Muscle layer of duodenum (tissue), 2 donors: ENCODE results near the gene PIN4.

Experiments
- H3K27ac ChIP-seq: one replicate; pipeline ENCODE4 v1.7.0; 2013; ENCODE audit warnings: mild to moderate bottlenecking, low read length
- H3K27me3 ChIP-seq: one replicate; pipeline ENCODE4 v1.7.0; 2013; ENCODE audit warnings: low read depth, mild to moderate bottlenecking, control low read depth, low read length
- H3K36me3 ChIP-seq, 2 donors: one replicate each; pipeline ENCODE4 v1.7.0; 2013; ENCODE audit warnings: low read length in 2 of 2, control low read depth in 1 of 2, mild to moderate bottlenecking in 1 of 2; ENCODE audit not compliant: insufficient read depth in 2 of 2, control insufficient read depth in 1 of 2
- H3K4me1 ChIP-seq, 2 donors: one replicate each; pipeline ENCODE4 v1.7.0; 2013; ENCODE audit warnings: low read length in 2 of 2, mild to moderate bottlenecking in 2 of 2, control low read depth in 1 of 2, moderate library complexity in 1 of 2; ENCODE audit not compliant: insufficient read depth in 2 of 2, control insufficient read depth in 1 of 2
- H3K4me3 ChIP-seq, 2 donors: one replicate each; pipeline ENCODE4 v1.7.0; 2013; ENCODE audit warnings: low read length in 2 of 2, low read depth in 1 of 2, mild to moderate bottlenecking in 1 of 2
- H3K9me3 ChIP-seq, 2 donors: one replicate each; pipeline ENCODE4 v1.7.0; 2013; ENCODE audit warnings: low read length in 2 of 2, control low read depth in 1 of 2, mild to moderate bottlenecking in 1 of 2; ENCODE audit not compliant: control insufficient read depth in 1 of 2
- donor health status: healthy.

Gene PIN4

GRCh38 chrX:72243472-72243871 lies 61.9 kb downstream of the PIN4 start:
- H3K36me3 ChIP-seq: no peaks in the 10 kb centered on the region
- H3K9me3 ChIP-seq: no peaks in the 10 kb centered on the region
- no peak overlapping the region for H3K4me3 ChIP-seq
- peaks cover 4 to 5% of the 10 kb centered on the region in 2 donors for H3K4me1 ChIP-seq
- H3K27me3 ChIP-seq: no peaks in the 10 kb centered on the region
- no peak overlapping the region for H3K27ac ChIP-seq

GRCh38 chrX:72245461-72246089 lies 64.0 kb downstream of the PIN4 start:
- Histone ChIP-seq H3K4me3 (no peak overlapping the region), H3K4me1 (peaks cover 4 to 5% of the 10 kb centered on the region in 2 donors), H3K36me3 (no peaks in the 10 kb centered on the region), H3K9me3 (no peaks in the 10 kb centered on the region), H3K27ac (no peak overlapping the region), H3K27me3 (no peaks in the 10 kb centered on the region)

- Histone ChIP-seq H3K27me3 (no peaks in the 10 kb centered on the region), H3K4me3 (no peak overlapping the region), H3K4me1 (peaks cover 4 to 5% of the 10 kb centered on the region in 2 donors), H3K36me3 (no peaks in the 10 kb centered on the region), H3K9me3 (no peaks in the 10 kb centered on the region), H3K27ac (no peak overlapping the region)
Observed at GRCh38 chrX:72247206-72247942, 65.8 kb downstream of the PIN4 start.
